HCT116 (cell line): ENCODE measurements around the gene ITPR1. TPM values are rescaled to one million over a fixed set of nuclear protein-coding genes. Genes with fewer than 3 reads are reported as not detected.

Source experiments
- ATAC-seq: fragments of 200-7000 bp; cut with Tn5 transposase; 2 replicates; pipeline ENCODE4 v1.9.1; 2020; ENCODE audit warnings: mild to moderate bottlenecking, moderate library complexity
- BruUV-seq: library from RNA; stranded (reverse); fragments of 400-500 nt; replicated peaks from 2 replicates; lab custom pipeline; 2021; lab: Mats Ljungman, UMichigan
- CTCF ChIA-PET: fragments of 300-600 bp; sonication (Branson Sonifier 250); formaldehyde crosslinking; loops from one replicate; lab custom pipeline; 2021; ENCODE audit warnings: antibody characterized with exemption; lab: Charles Lee
- POLR2A ChIA-PET: fragments of 300-600, 350-600 bp; sonication (Branson Sonifier 250); formaldehyde crosslinking; loops from one replicate; lab custom pipeline; 2021; ENCODE audit warnings: antibody characterized with exemption; lab: Charles Lee
- RAD21 ChIA-PET, 2 experiments: fragments of 300-600 bp; sonication (Branson Sonifier 250); formaldehyde crosslinking; loops; one replicate each; lab custom pipeline; 2023; ENCODE audit warnings: low total read pairs in 2 of 2; ENCODE audit not compliant: uncharacterized antibody in 2 of 2, unreplicated experiment in 2 of 2, low non-redundant PET in 1 of 2; lab: Charles Lee
- DNase-seq: peaks from one replicate; pipeline ENCODE4 v3.0.0-alpha.2; 2010; ENCODE audit warnings: low read depth, low spot score
- H2AFZ ChIP-seq: fragments of 200-600 bp; shearing (Covaris generic), sonication (generic); 2 replicates; pipeline ENCODE4 v1.6.1; 2017; ENCODE audit warnings: low read depth, mixed run types, mixed read lengths, antibody characterized with exemption, low read length; ENCODE audit not compliant: poor library complexity, severe bottlenecking
- H3K27ac ChIP-seq: 2 replicates; pipeline ENCODE4 v1.5.1; 2012; ENCODE audit warnings: low read depth, low read length
- H3K27me3 ChIP-seq: fragments of 200-600 bp; sonication (generic); 2 replicates; pipeline ENCODE4 v1.6.1; 2016; ENCODE audit warnings: mixed run types, low read length, mixed read lengths; ENCODE audit not compliant: insufficient read depth
- H3K36me3 ChIP-seq, 2 experiments: fragments of 200-500 bp in 1 of 2; fragments of 200-600 bp in 1 of 2; sonication (Bioruptor generic) in 1 of 2; sonication (generic) in 1 of 2; 2 replicates each; pipeline versions ENCODE4 v1.5.1 to v1.6.1; 2014 to 2016; ENCODE audit warnings: low read length in 2 of 2, inconsistent platforms in 1 of 2, mixed read lengths in 1 of 2, mixed run types in 1 of 2; ENCODE audit not compliant: insufficient read depth in 2 of 2, control insufficient read depth in 1 of 2
- H3K4me1 ChIP-seq, 2 experiments: fragments of 200-600 bp in 1 of 2; sonication (generic) in 1 of 2; 2 replicates each; pipeline versions ENCODE4 v1.5.1 to v1.6.1; 2012 to 2017; ENCODE audit warnings: low read length in 2 of 2, inconsistent platforms in 1 of 2, mild to moderate bottlenecking in 1 of 2, mixed read lengths in 1 of 2, mixed run types in 1 of 2, moderate library complexity in 1 of 2; ENCODE audit not compliant: insufficient read depth in 2 of 2, control insufficient read depth in 1 of 2
- H3K4me2 ChIP-seq: fragments of 200-600 bp; sonication (generic); 2 replicates; pipeline ENCODE4 v1.6.1; 2017; ENCODE audit warnings: mixed run types, low read length, mixed read lengths
- H3K4me3 ChIP-seq, 2 experiments: fragments of 200-600 bp in 1 of 2; sonication (generic) in 1 of 2; replicated peaks in 1 of 2; 2 replicates each; pipeline ENCODE4 v1.5.1; 2011 to 2016; ENCODE audit warnings: low read length in 2 of 2, control low read depth in 1 of 2, low read depth in 1 of 2, mild to moderate bottlenecking in 1 of 2, mixed read lengths in 1 of 2, mixed run types in 1 of 2
- H3K79me2 ChIP-seq: fragments of 200-600 bp; sonication (generic); 2 replicates; pipeline ENCODE4 v1.6.1; 2017; ENCODE audit warnings: mild to moderate bottlenecking, mixed run types, low read length, moderate library complexity, mixed read lengths; ENCODE audit not compliant: insufficient read depth
- H3K9ac ChIP-seq: fragments of 200-600 bp; sonication (generic); 2 replicates; pipeline ENCODE4 v1.6.1; 2016; ENCODE audit warnings: low read length, mixed read lengths
- H3K9me2 ChIP-seq: fragments of 200-600 bp; sonication (generic), shearing (Covaris generic); 2 replicates; pipeline ENCODE4 v1.6.1; 2017; ENCODE audit warnings: mixed run types, mild to moderate bottlenecking, moderate library complexity; ENCODE audit not compliant: insufficient read depth
- H3K9me3 ChIP-seq, 2 experiments: fragments of 200-500 bp in 1 of 2; fragments of 200-600 bp in 1 of 2; sonication (Bioruptor generic) in 1 of 2; sonication (generic) in 1 of 2; 2 replicates each; pipeline ENCODE4 v1.6.1; 2014 to 2017; ENCODE audit warnings: low read length in 2 of 2, mixed read lengths in 2 of 2, inconsistent platforms in 1 of 2, low read depth in 1 of 2, mild to moderate bottlenecking in 1 of 2, mixed run types in 1 of 2, moderate library complexity in 1 of 2; ENCODE audit not compliant: control insufficient read depth in 1 of 2, insufficient read depth in 1 of 2
- H4K20me1 ChIP-seq: fragments of 200-600 bp; sonication (generic), shearing (Covaris generic); 2 replicates; pipeline ENCODE4 v1.6.1; 2017; ENCODE audit warnings: mixed run types, mild to moderate bottlenecking, moderate library complexity; ENCODE audit not compliant: insufficient read depth
- ATF3 ChIP-seq: IDR thresholded peaks from 2 replicates; pipeline ENCODE4 v1.6.1; 2012
- CBX3 ChIP-seq: IDR thresholded peaks from 2 replicates; pipeline ENCODE4 v1.6.1; 2012; ENCODE audit warnings: low read depth
- CEBPB ChIP-seq: IDR thresholded peaks from 2 replicates; pipeline ENCODE4 v1.6.1; 2012; ENCODE audit warnings: low read depth
- CTCF ChIP-seq, 3 experiments: fragments of 200-600 bp in 1 of 3; sonication (generic) in 1 of 3; IDR thresholded peaks in 2 of 3; conservative IDR thresholded peaks in 1 of 3; 2 replicates each; pipeline ENCODE4 v1.5.1; 2012 to 2017; ENCODE audit warnings: low read depth in 2 of 3, low read length in 2 of 3, antibody characterized with exemption in 1 of 3, borderline replicate concordance in 1 of 3, control low read depth in 1 of 3, mild to moderate bottlenecking in 1 of 3, mixed read lengths in 1 of 3, mixed run types in 1 of 3, moderate library complexity in 1 of 3; ENCODE audit not compliant: insufficient read depth in 1 of 3
- EZH2 ChIP-seq: fragments of 200-600 bp; sonication (generic); IDR thresholded peaks from 2 replicates; pipeline ENCODE4 v1.6.1; 2017; ENCODE audit warnings: antibody characterized with exemption, mixed run types
- POLR2A ChIP-seq: IDR thresholded peaks from 2 replicates; pipeline ENCODE4 v1.7.0; 2011; ENCODE audit warnings: borderline replicate concordance; ENCODE audit not compliant: insufficient read depth, insufficient read length; ENCODE audit errors: extremely low read depth
- RAD21 ChIP-seq: IDR thresholded peaks from 2 replicates; pipeline ENCODE4 v1.6.1; 2012; ENCODE audit warnings: low read depth, mild to moderate bottlenecking
- REST ChIP-seq: IDR thresholded peaks from 2 replicates; pipeline ENCODE4 v1.6.1; 2012; ENCODE audit warnings: low read depth
- SP1 ChIP-seq: IDR thresholded peaks from 2 replicates; pipeline ENCODE4 v1.6.1; 2012; ENCODE audit warnings: low read depth
- SRF ChIP-seq: IDR thresholded peaks from 2 replicates; pipeline ENCODE4 v1.6.1; 2012; ENCODE audit warnings: low read depth
- ZFX ChIP-seq: fragments of 450-650 bp; IDR thresholded peaks from 2 replicates; pipeline ENCODE4 v1.6.1; 2017
- ZNF274 ChIP-seq: fragments of 200-500 bp; sonication (Bioruptor generic); IDR thresholded peaks from 2 replicates; pipeline ENCODE4 v1.6.1; 2014; ENCODE audit warnings: mild to moderate bottlenecking, low read depth, low read length, inconsistent platforms
- intact Hi-C: fragments of 100-400 bp; cut with micrococcal nuclease; formaldehyde crosslinking; loops from 2 replicates; pipeline ENCODE4 v1.10.0; 2022
- total RNA-seq: library from RNA; stranded (reverse); gene quantifications from one replicate; pipeline ENCODE4 v1.2.1, GENCODE V29; 2021; ENCODE audit not compliant: unreplicated experiment

ITPR1 gene
- total RNA-seq, 1 experiment from 2014 or later: 9.2 TPM

GRCh38 chr3:4512895-4513616 lies 19.9 kb downstream of the ITPR1 start:
- H2AFZ ChIP-seq: no peak overlapping the region
- no peak overlapping the region for H3K27ac ChIP-seq
- H3K27me3 ChIP-seq: 0 out of 2 replicates have a peak, but pooled peaks cover 4% of the 10 kb centered on the region
- H3K9me2 ChIP-seq: no peaks in the 10 kb centered on the region
- ChIA-PET RAD21 (no interaction called here), CTCF (no interaction called here), POLR2A (no interaction called here)
- H3K36me3 ChIP-seq: no peaks in the 10 kb centered on the region
- ATAC-seq (no peak), DNase-seq (no peak)
- H3K4me2 ChIP-seq: no peak overlapping the region
- no peak for TF ChIP-seq REST
- TF ChIP-seq CTCF (IDR thresholded peaks at IDR 0.05 in 2 of 3, conservative IDR thresholded peaks at IDR 0.05 in 1 of 3; ENCODE audit: borderline replicate concordance in 1 of 3, insufficient read depth in 1 of 3, low read depth in 2 of 3, low read length in 2 of 3): no peak
- no peak for TF ChIP-seq SRF
- no peak for TF ChIP-seq ZNF274
- no peak for TF ChIP-seq ZFX
- no peak for TF ChIP-seq POLR2A
- TF ChIP-seq SP1: no peak
- no peak for TF ChIP-seq CBX3
- no peak for TF ChIP-seq CEBPB
- no peak for TF ChIP-seq RAD21
- TF ChIP-seq EZH2: no peak
- TF ChIP-seq ATF3: no peak
- H3K4me3 ChIP-seq: no peak overlapping the region
- H3K9me3 ChIP-seq: no peaks in the 10 kb centered on the region
- no peaks in the 10 kb centered on the region for H3K79me2 ChIP-seq
- no peak overlapping the region for H3K9ac ChIP-seq
- no peaks in the 10 kb centered on the region for H4K20me1 ChIP-seq
- no TSS peak for BruUV-seq
- intact Hi-C loops: no loop called here
- no peaks in the 10 kb centered on the region for H3K4me1 ChIP-seq
